RWPE1 (cell line): ENCODE results near the gene C1QL2.

Source experiments
- CTCF ChIA-PET: fragments of 350-600 bp; sonication (Branson Sonifier 250); formaldehyde crosslinking; extraction: SDS; loops from one replicate; lab custom pipeline; 2021; lab: Yijun Ruan, JAX
- POLR2A ChIA-PET: fragments of 400-600 bp; formaldehyde crosslinking; extraction: SDS; loops from one replicate; lab custom pipeline; 2020; ENCODE audit warnings: antibody characterized with exemption; ENCODE audit not compliant: low non-redundant PET; lab: Yijun Ruan, JAX
- DNase-seq: peaks from one replicate; pipeline ENCODE4 v3.0.0; 2012; ENCODE audit warnings: low spot score
- H3K27ac ChIP-seq: fragments of 450-650 bp; 2 replicates; pipeline ENCODE4 v1.5.1; 2017
- CTCF ChIP-seq: fragments of 450-650 bp; conservative IDR thresholded peaks from 2 replicates; pipeline ENCODE4 v1.5.1; 2017; ENCODE audit warnings: low read depth, mild to moderate bottlenecking

C1QL2 gene

GRCh38 chr2:119177171-119177837 lies 18.8 kb upstream of the C1QL2 start:
- DNase-seq: no peak
- TF ChIP-seq CTCF: no peak
- ChIA-PET POLR2A (no interaction called here), CTCF (no interaction called here)
- no peak overlapping the region for H3K27ac ChIP-seq

GRCh38 chr2:119175517-119175916 lies 17.0 kb upstream of the C1QL2 start:
- POLR2A ChIA-PET: no interaction called here
- DNase-seq: no peak
- CTCF ChIA-PET: interaction anchor here (0.5 to 1.0 kb wide), 2 partner anchors 164 to 1309 kb away, joined by 3 to 4 read pairs; no protein-coding TSS in a partner anchor
- no peak for TF ChIP-seq CTCF
- H3K27ac ChIP-seq: no peak overlapping the region

- no peak for TF ChIP-seq CTCF
- POLR2A ChIA-PET: no interaction called here
- CTCF ChIA-PET: interaction anchor here (0.7 to 1.0 kb wide), 2 partner anchors 89 to 163 kb away, joined by 3 to 4 read pairs; no protein-coding TSS in a partner anchor
- no peak overlapping the region for H3K27ac ChIP-seq
- DNase-seq: no peak
Observed at GRCh38 chr2:119174993-119175347, 16.4 kb upstream of the C1QL2 start.

- CTCF ChIA-PET: interaction anchor here (0.6 to 1.0 kb wide), 4 partner anchors 14 to 163 kb away, joined by 3 to 6 read pairs (median 4); no protein-coding TSS in a partner anchor
- peak; percentile 63 for TF ChIP-seq CTCF
- POLR2A ChIA-PET: no interaction called here
- DNase-seq: peak; percentile 39
- no peak overlapping the region for H3K27ac ChIP-seq
Observed at GRCh38 chr2:119174216-119174992, 15.9 kb upstream of the C1QL2 start.

DNA sequence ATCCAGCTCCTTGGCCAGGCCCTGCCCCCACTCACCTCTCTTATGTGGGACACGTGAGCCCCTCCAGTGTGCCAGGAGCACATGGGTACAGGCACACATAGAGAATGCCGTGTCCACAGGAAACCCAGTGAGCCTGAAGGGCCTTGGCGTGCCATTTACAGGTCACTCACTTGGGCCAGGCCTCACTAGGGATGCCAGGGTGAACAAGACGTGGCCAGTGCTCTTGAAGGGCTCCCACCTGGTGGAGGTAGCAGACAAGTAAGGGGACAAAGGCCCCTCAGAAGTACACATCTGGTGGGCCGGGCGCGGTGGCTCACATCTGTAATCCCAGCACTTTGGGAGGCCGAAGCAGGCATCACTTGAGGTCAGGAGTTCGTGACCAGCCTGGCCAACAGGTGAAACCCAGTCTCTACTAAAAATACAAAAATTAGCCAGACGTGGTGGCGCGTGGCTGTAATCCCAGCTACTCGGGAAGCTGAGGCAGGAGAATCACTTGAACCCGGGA lies 15.1 kb upstream of the C1QL2 start:
- ChIA-PET POLR2A (no interaction called here), CTCF (interaction anchor here (0.6 to 1.0 kb wide), 4 partner anchors 9 to 163 kb away, joined by 3 to 6 read pairs (median 3); no protein-coding TSS in a partner anchor)
- no peak for TF ChIP-seq CTCF
- DNase-seq: no peak
- H3K27ac ChIP-seq: no peak overlapping the region

GRCh38 chr2:119170504-119170903 lies 12.0 kb upstream of the C1QL2 start:
- no peak overlapping the region for H3K27ac ChIP-seq
- TF ChIP-seq CTCF: no peak
- DNase-seq: no peak
- ChIA-PET CTCF (interaction anchor here (0.5 kb wide), 1 partner anchor 132 kb away, joined by 4 read pairs; no protein-coding TSS in a partner anchor), POLR2A (no interaction called here)
